ENCODE data around the gene TCERG1.
A peak's percentile ranks its signal among the peaks of the same experiment; 100 is the strongest.

Gene TCERG1

DNA sequence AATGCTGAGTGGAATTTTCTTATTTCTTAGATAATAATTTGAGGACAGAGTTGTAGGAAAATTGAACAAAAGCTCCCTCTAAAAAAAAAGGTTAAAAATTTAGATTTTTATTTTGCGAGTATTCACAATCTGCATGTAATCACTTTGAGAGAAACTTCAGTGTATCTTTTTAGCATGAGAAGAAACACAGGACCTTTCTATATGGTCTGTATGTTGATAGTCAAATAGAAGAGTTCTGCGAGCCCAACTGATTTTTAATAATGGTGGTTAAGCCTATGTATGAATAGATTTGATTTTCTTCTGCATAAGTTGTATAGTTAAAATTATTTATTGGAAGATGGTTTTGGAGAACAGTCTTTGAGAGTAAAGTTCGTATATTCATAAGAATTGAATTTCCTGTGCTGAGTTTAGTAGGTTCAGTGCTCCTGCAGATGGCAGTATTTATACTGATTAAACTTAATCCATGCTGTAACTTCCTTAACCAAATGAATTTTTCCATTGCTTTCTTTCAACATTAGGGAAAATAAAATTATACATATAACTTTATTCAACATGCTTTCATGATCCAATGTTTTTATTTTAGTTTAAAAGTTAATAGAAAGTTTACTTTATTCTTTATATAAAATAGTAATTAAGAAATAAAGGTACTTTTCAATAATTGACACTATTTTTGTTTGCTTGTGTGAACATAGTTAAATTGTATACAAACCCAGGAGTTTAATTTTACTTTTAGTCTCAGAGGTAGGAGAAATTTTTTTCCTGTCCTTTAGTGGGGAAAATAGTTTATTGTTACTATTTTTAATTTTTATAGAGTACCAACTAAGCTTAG is 19.6 kb downstream of the TCERG1 start:
- DNase-seq (ENCODE audit: low read depth): no peak
- TF ChIP-seq, protein P1, sequence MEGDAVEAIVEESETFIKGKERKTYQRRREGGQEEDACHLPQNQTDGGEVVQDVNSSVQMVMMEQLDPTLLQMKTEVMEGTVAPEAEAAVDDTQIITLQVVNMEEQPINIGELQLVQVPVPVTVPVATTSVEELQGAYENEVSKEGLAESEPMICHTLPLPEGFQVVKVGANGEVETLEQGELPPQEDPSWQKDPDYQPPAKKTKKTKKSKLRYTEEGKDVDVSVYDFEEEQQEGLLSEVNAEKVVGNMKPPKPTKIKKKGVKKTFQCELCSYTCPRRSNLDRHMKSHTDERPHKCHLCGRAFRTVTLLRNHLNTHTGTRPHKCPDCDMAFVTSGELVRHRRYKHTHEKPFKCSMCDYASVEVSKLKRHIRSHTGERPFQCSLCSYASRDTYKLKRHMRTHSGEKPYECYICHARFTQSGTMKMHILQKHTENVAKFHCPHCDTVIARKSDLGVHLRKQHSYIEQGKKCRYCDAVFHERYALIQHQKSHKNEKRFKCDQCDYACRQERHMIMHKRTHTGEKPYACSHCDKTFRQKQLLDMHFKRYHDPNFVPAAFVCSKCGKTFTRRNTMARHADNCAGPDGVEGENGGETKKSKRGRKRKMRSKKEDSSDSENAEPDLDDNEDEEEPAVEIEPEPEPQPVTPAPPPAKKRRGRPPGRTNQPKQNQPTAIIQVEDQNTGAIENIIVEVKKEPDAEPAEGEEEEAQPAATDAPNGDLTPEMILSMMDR (IDR thresholded peaks at IDR 0.05; ENCODE audit: low read depth, low read length, missing control alignments): peak; percentile 17
- H3K4me3 ChIP-seq (ENCODE audit: low read depth, low read length): no peak overlapping the region

DNA sequence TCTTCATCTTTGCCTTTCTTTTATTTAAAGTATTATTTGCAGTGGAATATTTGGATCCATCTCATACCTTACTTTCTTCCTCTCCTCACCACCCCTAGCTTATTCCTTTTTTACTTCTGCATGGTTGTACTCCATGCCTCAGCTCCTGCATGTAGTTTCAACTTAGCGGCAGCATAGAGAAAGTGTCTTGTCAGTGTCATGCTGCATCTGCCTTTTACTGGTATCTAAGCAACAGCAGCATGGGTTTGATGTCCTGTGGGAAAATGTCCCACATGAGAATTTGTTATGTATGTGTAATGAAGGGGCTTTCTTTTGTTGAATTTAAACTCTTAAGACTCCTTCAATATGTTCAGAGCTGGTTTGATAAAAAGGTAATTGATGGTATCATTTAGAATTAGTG is 20.6 kb downstream of the TCERG1 start:
- TF ChIP-seq, protein P1 (IDR thresholded peaks at IDR 0.05; ENCODE audit: low read depth, low read length, missing control alignments): no peak
- H3K4me3 ChIP-seq (ENCODE audit: low read depth, low read length): no peak overlapping the region
- DNase-seq (ENCODE audit: low read depth): no peak

DNA sequence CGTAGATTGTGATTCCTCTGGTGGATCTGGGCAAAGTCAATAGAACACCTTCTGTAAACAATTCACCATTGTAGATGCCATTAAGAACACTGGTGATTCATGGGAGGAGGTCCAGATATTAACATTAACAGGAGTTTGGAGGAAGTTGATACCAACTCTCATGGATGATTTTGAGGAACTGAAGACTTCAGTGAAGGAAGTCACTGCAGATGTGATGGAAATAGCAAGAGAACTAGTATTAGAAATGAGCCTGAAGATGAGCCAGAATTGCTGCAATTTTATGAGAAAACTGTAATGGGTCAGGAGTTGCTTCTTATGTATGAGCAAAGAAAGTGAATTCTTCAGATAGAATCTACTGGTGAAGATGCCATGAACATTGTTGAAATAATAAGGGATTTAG is 26.9 kb downstream of the TCERG1 start:
- TF ChIP-seq, protein P1 (IDR thresholded peaks at IDR 0.05; ENCODE audit: low read depth, low read length, missing control alignments): no peak
- DNase-seq (ENCODE audit: low read depth): no peak
- H3K4me3 ChIP-seq (ENCODE audit: low read depth, low read length): no peak overlapping the region

DNA sequence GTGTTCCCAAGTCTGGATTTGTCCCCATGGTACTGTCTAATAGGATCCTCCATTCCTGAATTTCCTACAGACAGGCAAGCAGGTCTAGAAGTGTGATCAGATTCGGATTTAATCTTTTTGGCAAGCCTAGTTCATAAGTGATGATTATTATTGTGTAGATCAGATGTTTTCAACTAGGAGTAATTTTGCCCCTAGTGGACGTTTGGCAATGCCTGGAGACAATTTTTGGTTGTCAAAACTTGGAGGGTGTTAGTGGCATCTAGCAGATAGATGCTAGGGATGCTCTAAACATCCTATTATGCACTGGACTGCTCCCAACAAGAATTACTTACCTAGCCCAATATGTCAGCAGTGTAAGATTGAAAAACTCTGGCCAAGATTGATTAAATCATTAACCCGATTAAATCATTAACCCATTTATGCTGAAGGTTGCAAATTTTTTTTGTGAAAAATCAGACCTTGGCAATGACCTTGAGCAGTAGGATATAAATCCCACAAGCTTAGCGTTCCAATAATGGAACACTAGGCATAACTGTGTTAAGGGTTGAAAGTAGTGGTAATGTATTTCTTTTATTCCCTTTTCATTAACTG is 28.2 kb downstream of the TCERG1 start:
- TF ChIP-seq, protein P1 (IDR thresholded peaks at IDR 0.05; ENCODE audit: low read depth, low read length, missing control alignments): peak; percentile 37
- DNase-seq (ENCODE audit: low read depth): no peak
- no peak overlapping the region for H3K4me3 ChIP-seq (ENCODE audit: low read depth, low read length)

DNA sequence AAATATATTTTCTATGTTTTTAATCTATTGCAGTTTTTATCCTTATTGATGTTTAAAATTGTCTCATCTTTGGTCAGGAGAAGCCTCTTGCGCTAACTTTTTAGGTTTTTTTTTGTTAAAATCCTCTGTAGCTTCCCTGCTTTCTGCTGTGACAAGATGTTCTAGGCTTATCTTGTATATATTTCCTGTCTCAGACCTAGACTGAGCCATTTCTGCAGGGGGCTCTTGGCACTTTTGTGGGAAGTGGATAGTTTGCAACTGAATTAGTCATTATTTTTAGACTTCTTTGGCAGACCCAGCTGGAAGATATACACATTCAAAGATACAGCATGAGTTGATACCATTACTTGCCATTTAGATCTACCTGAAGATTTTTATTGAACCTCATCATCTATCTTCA is 28.8 kb downstream of the TCERG1 start:
- no peak overlapping the region for H3K4me3 ChIP-seq (ENCODE audit: low read depth, low read length)
- no peak for DNase-seq (ENCODE audit: low read depth)
- TF ChIP-seq, protein P1 (IDR thresholded peaks at IDR 0.05; ENCODE audit: low read depth, low read length, missing control alignments): no peak

DNA sequence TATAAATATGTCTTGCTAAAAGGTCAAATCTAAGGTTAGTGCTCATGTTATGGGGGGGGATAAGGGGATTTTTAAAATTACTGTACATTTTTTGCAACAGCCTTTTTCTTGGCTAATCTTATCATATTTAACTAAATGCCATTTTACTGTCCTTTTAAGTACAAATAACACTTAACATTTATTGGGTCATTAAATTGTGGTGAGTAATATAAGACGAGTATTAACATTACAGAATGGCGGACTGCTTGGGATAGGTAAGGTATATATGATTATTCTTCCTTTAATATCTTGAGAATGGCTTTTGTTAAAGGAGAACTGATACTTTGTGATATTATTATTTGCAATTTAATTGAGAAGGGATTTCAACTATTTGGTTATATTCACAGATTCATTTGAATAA is 35.6 kb downstream of the TCERG1 start:
- no peak overlapping the region for H3K4me3 ChIP-seq (ENCODE audit: low read depth, low read length)
- TF ChIP-seq, protein P1 (IDR thresholded peaks at IDR 0.05; ENCODE audit: low read depth, low read length, missing control alignments): no peak
- DNase-seq (ENCODE audit: low read depth): no peak

Measured in GM12864 (cell line).